Chondrocyte (in vitro differentiated cells): ENCODE measurements around the gene CD6. TPM values are rescaled to one million over a fixed set of nuclear protein-coding genes. Genes with fewer than 3 reads are reported as not detected.

ENCODE experiments used
- DNase-seq: peaks from one replicate; pipeline ENCODE4 v3.0.0; 2021; ENCODE audit warnings: mixed read lengths, low spot score
- H3K27ac Mint-ChIP-seq: one replicate; pipeline ENCODE4 v1.8.0; 2021; ENCODE audit warnings: mild to moderate bottlenecking, moderate library complexity, mixed read lengths; ENCODE audit not compliant: unreplicated experiment
- H3K27me3 Mint-ChIP-seq: 2 replicates; pipeline ENCODE4 v1.8.0; 2021; ENCODE audit warnings: low read depth, mixed read lengths
- H3K36me3 Mint-ChIP-seq: 2 replicates; pipeline ENCODE4 v1.8.0; 2021; ENCODE audit warnings: low read depth, mixed read lengths
- H3K4me1 Mint-ChIP-seq: 2 replicates; pipeline ENCODE4 v1.8.0; 2021; ENCODE audit warnings: low read depth, mild to moderate bottlenecking, mixed read lengths
- H3K4me3 Mint-ChIP-seq: one replicate; pipeline ENCODE4 v1.8.0; 2021; ENCODE audit warnings: mild to moderate bottlenecking, moderate library complexity, mixed read lengths; ENCODE audit not compliant: unreplicated experiment
- H3K9me3 Mint-ChIP-seq: 2 replicates; pipeline ENCODE4 v1.8.0; 2021; ENCODE audit warnings: low read depth, mixed read lengths
- total RNA-seq: library from RNA; stranded (reverse); gene quantifications from 3 replicates; pipeline ENCODE4 v1.2.1, GENCODE V29; 2021
- TF ChIP-seq, protein P1 (sequence below): fragments of 200-600 bp; sonication (generic); IDR thresholded peaks from 2 replicates; pipeline ENCODE4 v1.5.0; 2021; ENCODE audit warnings: antibody characterized with exemption, mild to moderate bottlenecking, moderate library complexity

The CD6 gene
- total RNA-seq, 1 donor from 2014 or later = not detected

DNA sequence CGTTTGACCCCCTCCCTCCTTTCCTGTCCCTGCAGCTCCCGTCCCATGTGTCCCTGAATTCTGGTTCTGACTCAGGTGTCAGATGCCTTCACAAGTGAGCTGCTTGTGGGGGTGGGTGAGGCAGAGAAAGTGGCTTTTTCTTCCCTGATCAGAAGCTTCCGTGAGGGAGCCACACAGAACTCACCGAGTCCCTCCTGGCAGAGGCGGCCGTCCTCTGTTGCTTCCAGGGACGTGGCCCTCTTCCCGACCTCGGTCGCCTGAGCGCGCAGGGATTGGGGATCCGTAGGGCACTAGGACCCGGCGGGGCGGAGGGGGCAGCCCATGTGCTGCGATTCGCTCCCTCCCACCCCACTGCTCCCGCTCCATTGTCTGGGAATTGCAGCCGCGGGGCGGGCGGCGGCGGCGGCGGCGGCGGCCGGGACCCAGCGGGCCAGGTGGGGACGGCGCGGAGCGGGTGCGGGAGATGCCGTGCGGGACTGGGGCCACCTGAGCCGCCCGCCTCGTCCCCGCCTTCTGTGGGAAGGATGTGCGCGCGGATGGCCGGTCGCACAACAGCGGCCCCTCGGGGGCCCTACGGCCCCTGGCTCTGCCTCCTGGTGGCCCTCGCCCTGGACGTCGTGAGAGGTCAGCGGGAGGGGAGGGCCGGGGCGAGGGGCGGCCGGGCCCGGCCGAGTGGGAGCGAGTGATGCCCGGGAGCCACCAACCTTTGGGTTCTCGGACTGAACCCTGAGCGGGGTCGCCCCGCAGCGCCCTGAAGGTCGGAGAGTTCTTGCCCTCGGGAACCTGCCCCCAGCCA is 47.2 kb upstream of the CD6 start, which contains the start of gene TMEM132A:
TMEM132A (plus strand) TSS at position 351 of the 796 bp plus-strand sequence; CDS start at position 525, 174 bp downstream.
- H3K9me3 Mint-ChIP-seq = no peaks in the 10 kb centered on the region
- H3K27me3 Mint-ChIP-seq = no peaks in the 10 kb centered on the region
- peaks cover 13% of the 10 kb centered on the region for H3K36me3 Mint-ChIP-seq
- H3K4me1 Mint-ChIP-seq = peaks cover 15% of the 10 kb centered on the region
- TF ChIP-seq, protein P1, sequence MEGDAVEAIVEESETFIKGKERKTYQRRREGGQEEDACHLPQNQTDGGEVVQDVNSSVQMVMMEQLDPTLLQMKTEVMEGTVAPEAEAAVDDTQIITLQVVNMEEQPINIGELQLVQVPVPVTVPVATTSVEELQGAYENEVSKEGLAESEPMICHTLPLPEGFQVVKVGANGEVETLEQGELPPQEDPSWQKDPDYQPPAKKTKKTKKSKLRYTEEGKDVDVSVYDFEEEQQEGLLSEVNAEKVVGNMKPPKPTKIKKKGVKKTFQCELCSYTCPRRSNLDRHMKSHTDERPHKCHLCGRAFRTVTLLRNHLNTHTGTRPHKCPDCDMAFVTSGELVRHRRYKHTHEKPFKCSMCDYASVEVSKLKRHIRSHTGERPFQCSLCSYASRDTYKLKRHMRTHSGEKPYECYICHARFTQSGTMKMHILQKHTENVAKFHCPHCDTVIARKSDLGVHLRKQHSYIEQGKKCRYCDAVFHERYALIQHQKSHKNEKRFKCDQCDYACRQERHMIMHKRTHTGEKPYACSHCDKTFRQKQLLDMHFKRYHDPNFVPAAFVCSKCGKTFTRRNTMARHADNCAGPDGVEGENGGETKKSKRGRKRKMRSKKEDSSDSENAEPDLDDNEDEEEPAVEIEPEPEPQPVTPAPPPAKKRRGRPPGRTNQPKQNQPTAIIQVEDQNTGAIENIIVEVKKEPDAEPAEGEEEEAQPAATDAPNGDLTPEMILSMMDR = peak; percentile 33
- H3K27ac Mint-ChIP-seq = no peak within 1 kb of the TSS
- DNase-seq = peak; percentile 92
- peak within 1 kb of the TSS; percentile 68 for H3K4me3 Mint-ChIP-seq

DNA sequence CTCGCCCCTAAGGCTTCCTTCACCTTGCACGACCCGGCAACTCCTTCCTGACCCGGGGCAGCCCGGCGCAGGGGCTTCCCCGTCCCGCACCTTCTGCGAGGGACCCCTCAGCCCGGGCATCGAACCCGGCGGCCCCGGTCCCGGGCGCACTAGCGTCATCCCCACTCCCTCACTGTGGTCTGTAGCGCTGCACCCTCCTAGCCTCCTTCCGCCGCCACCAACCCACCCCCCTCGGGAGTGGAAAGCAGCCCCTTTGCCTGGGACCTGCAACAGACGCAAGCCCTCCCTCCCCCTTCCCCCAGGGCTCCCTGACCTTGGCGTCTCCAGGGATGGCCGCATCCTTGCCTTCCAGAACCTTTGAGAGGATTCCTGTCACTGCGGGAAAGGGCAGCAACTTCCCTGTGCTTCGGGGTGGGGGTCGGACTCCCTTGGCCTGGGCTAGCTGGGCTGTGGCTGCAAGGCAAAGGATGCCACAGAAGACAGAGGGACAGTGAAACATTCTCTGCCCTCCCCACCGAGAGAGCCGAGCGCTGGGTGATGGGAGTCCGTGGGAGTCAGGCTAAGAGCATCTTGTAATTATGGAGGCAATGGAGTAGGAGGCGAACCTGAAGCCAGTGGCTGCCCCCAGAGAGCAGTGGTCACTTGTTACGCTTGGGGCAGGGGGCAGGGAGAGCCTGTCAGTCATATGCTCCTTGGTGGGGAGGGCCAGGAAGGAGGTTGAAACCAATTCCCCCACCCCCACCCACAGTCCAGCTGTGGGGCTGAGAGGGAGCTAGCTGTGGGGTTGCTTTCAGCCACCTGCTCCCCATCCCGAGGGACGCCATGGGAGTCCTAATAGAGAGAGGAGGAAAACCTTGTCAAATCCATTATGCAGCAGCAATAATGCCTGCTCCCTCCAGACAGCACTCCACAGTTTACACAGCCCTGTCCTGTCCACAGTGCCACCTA is 46.3 kb upstream of the CD6 start:
- Mint-ChIP-seq H3K27ac (no peak overlapping the region), H3K4me1 (peaks cover 12% of the 10 kb centered on the region), H3K27me3 (no peaks in the 10 kb centered on the region), H3K9me3 (no peaks in the 10 kb centered on the region), H3K36me3 (peaks cover 16% of the 10 kb centered on the region), H3K4me3 (peak overlapping the region; percentile 68)
- peak; percentile 83 for DNase-seq
- TF ChIP-seq, protein P1 = no peak

DNA sequence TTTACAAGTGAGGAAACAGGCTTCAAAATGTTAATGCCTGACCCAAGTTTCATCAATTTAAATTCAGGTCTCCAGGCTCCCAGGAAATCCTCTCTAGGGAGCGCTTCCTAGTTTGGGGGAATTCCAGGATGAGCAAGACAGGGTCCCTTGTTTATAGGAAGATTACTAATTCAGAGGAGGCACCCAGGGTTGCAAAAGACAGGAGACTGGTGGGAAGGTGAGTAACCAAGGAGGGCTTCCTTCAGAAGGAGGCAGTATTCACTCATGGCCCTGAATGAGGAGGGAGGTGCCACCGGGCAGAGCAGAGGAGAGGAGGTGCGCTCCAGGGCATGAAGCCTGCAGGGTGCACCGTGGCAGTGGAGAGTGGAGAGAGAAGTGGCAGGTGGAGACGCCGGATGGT is 45.6 kb upstream of the CD6 start:
- peaks cover 13% of the 10 kb centered on the region for H3K36me3 Mint-ChIP-seq
- peak overlapping the region; percentile 68 for H3K4me3 Mint-ChIP-seq
- H3K4me1 Mint-ChIP-seq = peaks cover 12% of the 10 kb centered on the region
- H3K9me3 Mint-ChIP-seq = no peaks in the 10 kb centered on the region
- TF ChIP-seq, protein P1 = no peak
- no peaks in the 10 kb centered on the region for H3K27me3 Mint-ChIP-seq
- no peak overlapping the region for H3K27ac Mint-ChIP-seq
- DNase-seq = peak; percentile 72

DNA sequence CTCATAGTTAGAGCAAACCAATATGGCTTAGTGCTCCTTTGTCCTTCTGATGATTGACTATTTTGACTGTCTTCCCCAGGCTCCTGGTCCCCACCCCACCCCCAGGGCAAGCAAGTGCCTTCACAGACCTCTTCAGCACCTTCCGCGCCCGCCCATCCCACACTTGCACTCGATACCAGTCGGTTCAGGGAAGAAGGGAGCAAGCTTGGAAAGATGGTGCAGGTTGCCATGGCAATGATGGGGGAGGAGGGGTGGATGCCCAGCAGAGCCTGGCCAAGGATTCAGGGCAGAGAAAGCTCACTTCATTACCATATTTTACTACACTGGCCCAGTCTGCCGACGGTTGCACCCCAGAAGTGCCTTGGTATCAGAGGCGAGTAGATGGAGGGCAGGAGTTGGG is 45.0 kb upstream of the CD6 start:
- TF ChIP-seq, protein P1 = no peak
- no peak overlapping the region for H3K4me3 Mint-ChIP-seq
- DNase-seq = peak; percentile 76
- H3K27me3 Mint-ChIP-seq = no peaks in the 10 kb centered on the region
- H3K4me1 Mint-ChIP-seq = peaks cover 12% of the 10 kb centered on the region
- no peak overlapping the region for H3K27ac Mint-ChIP-seq
- H3K36me3 Mint-ChIP-seq = peaks cover 12% of the 10 kb centered on the region
- no peaks in the 10 kb centered on the region for H3K9me3 Mint-ChIP-seq

DNA sequence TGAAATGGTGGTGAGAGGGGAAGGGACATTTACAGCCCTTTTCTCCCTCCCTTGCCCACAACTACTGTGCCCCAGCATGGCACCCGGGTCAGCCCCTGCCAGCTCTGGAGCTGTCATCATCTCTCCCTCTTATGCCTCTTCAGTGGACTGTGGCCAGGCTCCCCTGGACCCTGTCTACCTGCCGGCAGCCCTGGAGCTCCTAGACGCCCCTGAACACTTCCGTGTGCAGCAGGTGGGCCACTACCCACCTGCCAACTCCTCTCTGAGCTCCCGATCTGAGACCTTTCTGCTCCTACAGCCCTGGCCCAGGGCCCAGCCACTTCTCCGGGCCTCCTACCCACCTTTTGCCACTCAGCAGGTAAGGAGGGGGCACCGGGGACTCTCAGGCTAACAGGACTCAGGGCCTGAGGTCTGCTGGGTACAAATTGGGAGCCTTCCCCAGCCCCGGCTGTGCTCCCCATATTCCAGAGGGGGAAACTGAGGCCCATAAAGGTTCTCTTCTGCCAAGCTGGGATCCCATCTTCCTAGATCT is 44.4 kb upstream of the CD6 start:
- H3K9me3 Mint-ChIP-seq = no peaks in the 10 kb centered on the region
- H3K27me3 Mint-ChIP-seq = no peaks in the 10 kb centered on the region
- TF ChIP-seq, protein P1 = no peak
- no peak overlapping the region for H3K27ac Mint-ChIP-seq
- H3K4me1 Mint-ChIP-seq = peaks cover 12% of the 10 kb centered on the region
- H3K4me3 Mint-ChIP-seq = no peak overlapping the region
- H3K36me3 Mint-ChIP-seq = peaks cover 10% of the 10 kb centered on the region
- DNase-seq = peak; percentile 85
